Spleen (tissue), 11 donors: ENCODE data around the gene ATP6V0B. TPM values are rescaled to one million over a fixed set of nuclear protein-coding genes. Genes with fewer than 3 reads are reported as not detected.

Experiments
- DNase-seq: peaks from one replicate; pipeline ENCODE4 v3.0.0-alpha.2; 2020
- H3K27ac ChIP-seq, 8 donors: fragments of 200-600 bp; sonication (generic) in 7 of 8; 1 replicate in 4 of 8; 2 replicates in 4 of 8; pipeline versions ENCODE4 v1.5.0 to v1.8.0; 2016 to 2021; ENCODE audit warnings: inconsistent platforms in 4 of 8, mild to moderate bottlenecking in 4 of 8, moderate library complexity in 1 of 8
- H3K27me3 ChIP-seq, 7 donors: fragments of 200-600 bp; sonication (generic) in 6 of 7; replicated peaks in 1 of 7; 1 replicate in 4 of 7; 2 replicates in 3 of 7; pipeline versions ENCODE4 v1.5.0 to v1.8.0; 2016 to 2021; ENCODE audit warnings: inconsistent platforms in 3 of 7, mild to moderate bottlenecking in 1 of 7
- H3K36me3 ChIP-seq, 6 donors: fragments of 200-600 bp; sonication (generic) in 5 of 6; 1 replicate in 4 of 6; 2 replicates in 2 of 6; pipeline versions ENCODE4 v1.5.0 to v1.8.0; 2016 to 2021; ENCODE audit warnings: inconsistent platforms in 2 of 6
- H3K4me1 ChIP-seq, 6 donors: fragments of 200-600 bp; sonication (generic) in 5 of 6; 1 replicate in 3 of 6; 2 replicates in 3 of 6; pipeline versions ENCODE4 v1.5.0 to v1.8.0; 2016 to 2021; ENCODE audit warnings: inconsistent platforms in 3 of 6
- H3K4me3 ChIP-seq, 8 donors: fragments of 200-600 bp; sonication (generic) in 7 of 8; 1 replicate in 4 of 8; 2 replicates in 4 of 8; pipeline versions ENCODE4 v1.5.0 to v1.8.0; 2016 to 2021; ENCODE audit warnings: inconsistent platforms in 4 of 8, mild to moderate bottlenecking in 4 of 8, moderate library complexity in 2 of 8
- H3K9me3 ChIP-seq, 8 donors: fragments of 200-600 bp; sonication (generic) in 7 of 8; 1 replicate in 4 of 8; 2 replicates in 4 of 8; pipeline versions ENCODE4 v1.5.0 to v1.8.0; 2016 to 2021; ENCODE audit warnings: inconsistent platforms in 4 of 8
- CTCF ChIP-seq, 11 experiments: fragments of 200-600 bp in 7 of 11; fragments of 450-650 bp in 4 of 11; sonication (generic) in 4 of 11; IDR thresholded peaks in 8 of 11; conservative IDR thresholded peaks in 3 of 11; 1 replicate in 7 of 11; 2 replicates in 4 of 11; pipeline versions ENCODE4 v1.4.0 to v1.8.0; 2016 to 2021; ENCODE audit warnings: antibody characterized with exemption in 11 of 11, inconsistent platforms in 4 of 11, mild to moderate bottlenecking in 1 of 11
- POLR2A ChIP-seq, 3 donors: fragments of 450-650 bp; IDR thresholded peaks; one replicate each; pipeline ENCODE4 v1.5.1; 2017; ENCODE audit warnings: antibody characterized with exemption in 3 of 3, mild to moderate bottlenecking in 1 of 3
- POLR2AphosphoS5 ChIP-seq, 3 donors: sonication (generic); formaldehyde crosslinking; IDR thresholded peaks; one replicate each; pipeline ENCODE4 v1.5.1; 2017; ENCODE audit warnings: antibody characterized with exemption in 3 of 3
- WGBS, 5 donors: extraction: QIAGEN DNeasy Blood & Tissue Kit in 3 of 5; methylation state at CpG; one replicate each; pipeline versions ENCODE4 v1.1.5 to v1.1.7; 2013 to 2018; 5-methylcytosine and 5-hydroxymethylcytosine counted together
- intact Hi-C: fragments of 100-400 bp; cut with DNase I; formaldehyde crosslinking; loops from one replicate; pipeline ENCODE4 v1.15.0; 2023; ENCODE audit warnings: low total_unique reads
- polyA plus RNA-seq, 3 donors: library from polyadenylated mRNA; stranded (reverse); fragments of 200-250 nt; gene quantifications; one replicate each; pipeline ENCODE4 v1.2.1, GENCODE V29; 2013
- total RNA-seq, 7 donors: library from RNA; depleted of rRNA in 3 of 7; stranded (reverse); fragments of >200 nt in 3 of 7; fragmentation: NEBNext Ultra II Directional in 4 of 7; extraction: Animal tissue kit (Norgen Biotek cat#: 25700) in 4 of 7; gene quantifications; one replicate each; pipeline versions ENCODE4 v1.1.0 to v1.2.1, GENCODE V29; 2016 to 2021
- donor health status: healthy with polysubstance abuse.
- donor health status: DM: no; HTN: no; CAD: no; lungs with moderate emphysema.
- donor health status: DM: no; HTN: no; CAD: no.
- donor health status: Bipolar disorder and iron deficiency.
- donor health status: healthy.
- donor health status: DM: no; HTN: no; CAD: no.
- donor health status: DM: yes; HTN: yes; CAD: no.

ATP6V0B gene
- total and polyA plus RNA-seq, 10 donors = 124 to 219 (median 177) TPM

GRCh38 chr1:43947874-43948437, 26.8 kb upstream of the ATP6V0B start:
- WGBS, 5 donors = 45 to 68% (median 63%) methylated on average over 3 of the region's 3 CpGs
- intact Hi-C loops = no loop called here
- Histone ChIP-seq H3K27me3 (no peaks in the 10 kb centered on the region), H3K9me3 (no peaks in the 10 kb centered on the region), H3K36me3 (peaks cover 0 to 27% (median 9%) of the 10 kb centered on the region in 6 donors), H3K4me1 (peaks cover 20 to 51% (median 38%) of the 10 kb centered on the region in 6 donors), H3K4me3 (peak overlapping the region in 7 of 8 donors; percentile 62 to 83 (median 69)), H3K27ac (peak overlapping the region in 2 of 8 donors; percentile 96 to 97)
- TF ChIP-seq POLR2A (IDR thresholded peaks at IDR 0.05) (no peak), POLR2AphosphoS5 (IDR thresholded peaks at IDR 0.05) (no peak), CTCF (IDR thresholded peaks at IDR 0.05 in 8 of 11, conservative IDR thresholded peaks at IDR 0.05 in 3 of 11) (no peak)
- no peak for DNase-seq

- H3K4me3 ChIP-seq = no peak overlapping the region
- H3K36me3 ChIP-seq = peaks cover 0 to 32% (median 9%) of the 10 kb centered on the region in 6 donors
- H3K9me3 ChIP-seq = no peaks in the 10 kb centered on the region
- intact Hi-C loops = no loop called here
- no peak for TF ChIP-seq POLR2AphosphoS5 (IDR thresholded peaks at IDR 0.05)
- TF ChIP-seq CTCF (IDR thresholded peaks at IDR 0.05 in 8 of 11, conservative IDR thresholded peaks at IDR 0.05 in 3 of 11) = no peak
- TF ChIP-seq POLR2A (IDR thresholded peaks at IDR 0.05) = no peak
- no peaks in the 10 kb centered on the region for H3K27me3 ChIP-seq
- 71 to 97% (median 90%) methylated on average over 4 to 13 of the region's 13 CpGs for WGBS, 5 donors
- peaks cover 20 to 45% (median 36%) of the 10 kb centered on the region in 6 donors for H3K4me1 ChIP-seq
- no peak overlapping the region for H3K27ac ChIP-seq
- no peak for DNase-seq
Observed at GRCh38 chr1:43949678-43950077, 25.1 kb upstream of the ATP6V0B start.

GRCh38 chr1:43951021-43951985, 23.5 kb upstream of the ATP6V0B start:
- no peak for DNase-seq
- Histone ChIP-seq H3K27ac (no peak overlapping the region), H3K27me3 (no peaks in the 10 kb centered on the region), H3K36me3 (peaks cover 0 to 39% (median 12%) of the 10 kb centered on the region in 6 donors), H3K4me3 (no peak overlapping the region), H3K9me3 (no peaks in the 10 kb centered on the region), H3K4me1 (peaks cover 14 to 28% (median 20%) of the 10 kb centered on the region in 6 donors)
- 89 to 93% (median 91%) methylated on average over 4 of the region's 4 CpGs for WGBS, 5 donors
- intact Hi-C loops = no loop called here
- TF ChIP-seq POLR2AphosphoS5 (IDR thresholded peaks at IDR 0.05) (no peak), CTCF (IDR thresholded peaks at IDR 0.05 in 8 of 11, conservative IDR thresholded peaks at IDR 0.05 in 3 of 11) (no peak), POLR2A (IDR thresholded peaks at IDR 0.05) (no peak)
